Posterior vena cava (tissue), 2 donors: Measurements from ENCODE around the gene DIS3. TPM values are rescaled to one million over a fixed set of nuclear protein-coding genes. Genes with fewer than 3 reads are reported as not detected.
A peak's percentile ranks its signal among the peaks of the same experiment; 100 is the strongest.
"Not testable (repeated sequence)": the region's sequence is repeated elsewhere in the genome, so short reads cannot be mapped to it uniquely, and the experiment has no call there.

Source experiments
- DNase-seq: peaks from one replicate; pipeline ENCODE4 v3.0.0-alpha.2; 2020; ENCODE audit warnings: low spot score
- intact Hi-C, 2 donors: fragments of 100-400 bp; cut with DNase I; formaldehyde crosslinking; loops; one replicate each; pipeline versions ENCODE4 v1.14.1 to v1.14.2; 2022 to 2023
- total RNA-seq, 2 donors: library from RNA; stranded (reverse); fragmentation: NEBNext Ultra II Directional; extraction: Animal tissue kit (Norgen Biotek cat#: 25700); gene quantifications; one replicate each; pipeline ENCODE4 v1.2.1, GENCODE V29; 2021
- donor health status: DM: yes; HTN: yes; CAD: no.
- donor health status: DM: yes; HTN: yes; CAD: no.

Gene DIS3
- total RNA-seq, 2 donors from 2014 or later: 23.9 to 27.1 TPM

DNA sequence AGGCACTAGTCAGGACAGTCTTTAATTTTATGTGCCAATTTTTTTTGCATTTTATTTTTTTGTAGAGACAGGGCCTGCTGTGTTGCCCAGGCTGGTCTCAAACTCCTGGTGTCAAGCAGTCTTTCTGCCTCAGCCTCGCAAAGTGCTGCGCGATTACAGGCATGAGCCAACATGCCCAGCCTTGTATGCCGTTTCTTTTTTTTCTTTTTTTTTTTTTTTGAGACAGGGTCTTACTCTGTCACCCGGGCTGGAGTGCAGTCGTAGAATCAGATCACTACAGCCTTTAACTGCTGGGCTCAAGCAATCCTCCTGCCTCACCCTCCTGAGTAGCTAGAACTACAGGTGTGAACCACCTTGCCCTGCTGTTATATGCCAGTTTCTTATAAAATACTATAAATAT, 27.6 kb downstream of the DIS3 start:
- no peak for DNase-seq
- intact Hi-C loops: no loop called here

DNA sequence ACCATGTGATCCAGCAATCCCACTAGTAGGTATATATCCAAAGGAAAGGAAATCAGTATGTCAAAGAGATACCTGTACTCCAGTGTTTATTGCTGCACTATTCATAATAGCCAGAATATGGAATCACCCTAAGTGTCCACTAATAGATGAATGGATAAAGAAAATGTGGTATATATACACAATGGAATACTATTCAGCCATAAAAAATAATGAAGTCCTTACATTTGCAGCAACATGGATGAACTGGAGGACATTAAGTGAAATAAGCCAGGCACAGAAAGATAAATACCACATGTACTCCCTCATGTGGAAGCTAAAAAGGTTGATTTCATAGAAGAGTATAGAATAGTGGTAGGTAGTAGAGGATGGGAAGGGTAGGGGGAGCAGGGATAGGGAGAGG, 30.5 kb downstream of the DIS3 start:
- DNase-seq: no peak

DNA sequence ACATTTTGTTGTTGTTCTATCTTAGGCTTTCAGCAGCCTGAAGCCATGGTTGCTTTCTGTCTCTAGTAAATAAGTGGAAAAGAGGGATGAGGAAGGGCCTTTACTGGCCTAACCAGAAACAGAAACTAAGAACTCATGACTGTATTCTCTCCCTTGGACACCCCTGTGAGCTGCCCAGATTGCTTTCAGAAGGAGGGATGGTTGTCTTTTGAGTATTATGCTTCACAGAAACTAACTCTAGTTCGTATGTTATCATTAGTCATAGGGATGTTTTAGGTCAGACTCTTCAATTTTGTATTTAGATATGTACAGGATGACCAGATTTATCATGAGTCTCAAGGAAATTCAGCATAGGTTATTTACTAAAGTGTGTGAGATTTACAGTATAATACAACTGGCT, 36.4 kb downstream of the DIS3 start:
- no peak for DNase-seq
- intact Hi-C loops: no loop called here

More for the DNA sequence above, 30.5 kb downstream of the DIS3 start:
- intact Hi-C loops: no loop called here

DNA sequence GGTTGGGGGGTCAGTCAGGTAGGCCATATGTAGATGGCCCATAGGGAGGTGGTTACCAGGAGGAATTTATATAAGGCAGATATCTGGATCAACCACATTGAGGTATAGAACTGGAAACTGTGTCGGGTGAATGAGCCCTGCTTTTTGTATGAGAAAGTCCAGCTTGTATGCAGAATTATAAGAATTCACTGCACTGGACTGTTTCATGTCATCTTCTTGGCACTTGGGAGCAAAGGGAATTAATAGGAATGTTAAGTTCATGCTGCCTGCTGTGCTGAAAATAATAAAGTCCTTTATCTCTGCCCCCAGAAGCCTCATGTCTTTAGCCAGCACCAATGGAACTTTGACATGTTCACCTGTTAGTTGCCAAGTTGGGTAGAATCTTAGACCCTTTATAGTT, 41.7 kb downstream of the DIS3 start:
- intact Hi-C loops: no loop called here
- DNase-seq: no peak

DNA sequence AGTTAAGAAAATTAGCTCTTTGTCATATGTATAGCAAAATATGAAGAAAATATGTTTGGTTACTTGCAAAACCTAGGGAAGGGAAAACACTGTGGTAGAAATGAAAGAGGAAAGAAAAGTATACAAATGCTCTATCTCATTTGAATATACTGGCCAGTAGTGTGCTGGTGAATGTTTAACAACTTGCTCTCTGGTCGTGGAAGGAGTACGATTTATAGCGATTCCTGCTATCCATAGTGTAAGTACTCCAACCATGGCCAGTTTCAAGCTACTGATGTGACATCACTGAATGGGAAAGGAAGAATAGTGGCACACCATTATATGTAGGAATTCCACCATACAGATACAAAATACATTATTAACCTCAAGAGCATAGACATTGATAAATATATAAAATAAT, 44.7 kb downstream of the DIS3 start:
- intact Hi-C loops: no loop called here
- DNase-seq: no peak

DNA sequence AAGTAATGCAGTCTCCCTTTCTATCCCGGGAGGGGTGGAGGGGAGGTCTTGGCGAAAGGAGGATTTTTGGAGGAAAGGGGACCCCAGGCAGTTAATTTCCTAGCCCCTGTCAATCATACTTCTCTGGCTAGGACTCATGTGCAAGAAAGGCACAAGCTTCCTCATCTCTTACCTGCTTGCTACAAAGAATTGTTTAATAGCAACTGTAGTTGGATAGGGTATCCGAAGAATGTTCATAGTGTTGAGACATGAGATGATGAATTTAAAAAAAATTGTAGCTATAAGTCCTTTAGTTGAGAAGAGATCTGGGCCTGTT, 53.5 kb downstream of the DIS3 start:
- intact Hi-C loops: loop anchor here in 1 of 2 donors (5.0 kb wide), 1 partner anchor 204 kb away; no protein-coding TSS in a partner anchor
- DNase-seq: no peak

DNA sequence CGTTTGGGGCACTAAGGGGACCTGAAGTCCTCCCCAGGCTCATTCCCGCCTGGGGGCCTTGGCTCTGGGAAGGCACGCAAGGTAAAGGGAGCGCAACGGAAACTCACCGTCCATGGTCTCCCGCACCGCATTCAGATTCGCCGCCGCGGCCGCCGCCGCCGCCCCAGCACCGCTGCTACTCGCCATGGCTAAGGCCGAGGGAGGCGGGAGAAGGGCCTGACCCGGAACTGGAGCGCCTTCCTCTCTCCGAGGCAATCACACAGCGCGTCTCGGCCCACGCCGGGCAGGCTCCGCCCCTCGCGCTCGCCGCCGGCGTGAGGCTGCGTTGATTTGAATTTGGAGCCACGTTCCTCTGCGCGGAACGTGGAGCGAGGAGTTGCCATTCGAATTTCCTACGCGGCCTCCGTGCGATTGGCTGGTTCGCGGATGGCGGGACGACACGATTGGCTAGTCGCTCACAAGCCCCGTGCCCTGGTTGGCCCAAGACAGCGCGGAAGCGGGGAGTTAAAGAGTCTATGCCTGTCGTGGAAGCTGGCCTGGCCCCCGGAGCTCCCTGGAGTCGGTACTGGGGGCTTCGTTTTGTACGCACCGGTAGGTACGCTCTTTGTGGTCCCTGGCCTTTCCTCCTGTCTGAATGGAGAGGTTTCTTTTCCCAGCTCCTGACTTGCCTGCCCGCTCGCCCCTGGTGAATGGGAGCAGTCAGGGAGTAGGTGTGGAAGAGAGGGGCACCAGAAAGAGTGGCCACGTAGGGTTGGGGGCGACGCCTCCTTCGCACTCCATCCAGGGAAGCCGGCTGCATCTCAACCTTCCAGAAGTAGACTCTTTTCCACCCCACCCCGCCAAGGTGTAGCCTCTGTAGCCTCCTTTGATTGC, 54.0 kb downstream of the DIS3 start, which contains the start of the genes BORA and MZT1:
TSS of gene BORA (plus strand) at position 507 of the 873 bp plus-strand sequence. CDS start 1,018 bp downstream, outside the sequence.
TSS of gene MZT1 (minus strand) at position 213 of the 873 bp plus-strand sequence. CDS start at position 186, 27 bp downstream.
- intact Hi-C loops: loop anchor here in 1 of 2 donors (5.0 kb wide), 1 partner anchor 205 kb away; no protein-coding TSS in a partner anchor
- DNase-seq: peak; percentile 98

DNA sequence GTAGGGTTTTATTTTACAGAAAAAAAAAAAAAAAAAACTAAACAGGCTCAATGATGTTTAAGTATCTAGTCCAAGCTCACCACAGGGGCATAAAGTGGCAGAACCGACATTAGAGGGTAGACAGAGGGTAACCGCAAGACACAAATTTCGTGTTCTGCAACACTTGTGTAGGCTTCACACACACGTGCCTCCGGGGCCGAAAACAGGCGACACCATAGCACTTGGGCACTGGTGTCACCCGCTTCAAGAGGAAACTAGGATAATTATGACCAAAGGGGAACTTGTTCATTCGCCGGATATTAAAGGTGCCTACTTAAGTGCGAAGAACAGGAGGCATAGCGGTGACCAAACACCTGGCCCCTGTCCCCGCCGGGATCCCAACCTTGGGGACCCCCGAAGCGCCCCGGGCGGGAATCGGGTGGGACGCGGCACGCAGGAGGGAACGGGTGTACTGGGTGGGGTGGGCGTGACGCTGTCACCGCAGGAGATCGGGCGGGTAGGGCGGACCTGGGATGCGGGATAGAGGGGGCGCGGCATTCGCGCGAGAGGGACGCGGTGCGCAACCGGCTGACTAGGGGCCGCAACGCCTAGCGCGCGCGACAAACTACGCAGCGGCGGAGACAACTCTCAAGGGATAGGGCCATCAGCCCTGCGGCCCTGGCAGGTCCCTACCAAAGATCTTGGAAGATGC, 54.8 kb downstream of the DIS3 start:
- peak; percentile 84 for DNase-seq
- intact Hi-C loops: loop anchor here in 1 of 2 donors (5.0 kb wide), 1 partner anchor 205 kb away; no protein-coding TSS in a partner anchor

DNA sequence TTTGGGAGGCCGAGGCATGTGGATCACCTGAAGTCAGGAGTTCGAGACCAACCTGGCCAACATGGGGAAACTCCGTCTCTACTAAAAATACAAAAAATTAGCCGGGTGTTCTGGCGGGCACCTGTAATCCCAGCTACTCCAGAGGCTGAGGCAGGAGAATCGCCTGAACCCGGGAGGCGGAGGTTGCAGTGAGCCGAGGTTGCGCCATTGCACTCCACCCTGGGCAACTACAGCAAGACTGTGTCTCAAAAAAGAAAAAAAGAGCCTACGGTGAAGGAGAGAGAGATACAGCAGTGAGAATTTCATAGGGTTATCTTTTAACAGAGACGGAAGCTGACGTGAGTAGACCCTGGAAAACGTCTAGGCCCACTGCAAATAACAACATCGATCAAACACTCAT, 55.5 kb downstream of the DIS3 start:
- intact Hi-C loops: loop anchor here in 1 of 2 donors (5.0 kb wide), 1 partner anchor 206 kb away; no protein-coding TSS in a partner anchor
- DNase-seq: not testable (repeated sequence)

DNA sequence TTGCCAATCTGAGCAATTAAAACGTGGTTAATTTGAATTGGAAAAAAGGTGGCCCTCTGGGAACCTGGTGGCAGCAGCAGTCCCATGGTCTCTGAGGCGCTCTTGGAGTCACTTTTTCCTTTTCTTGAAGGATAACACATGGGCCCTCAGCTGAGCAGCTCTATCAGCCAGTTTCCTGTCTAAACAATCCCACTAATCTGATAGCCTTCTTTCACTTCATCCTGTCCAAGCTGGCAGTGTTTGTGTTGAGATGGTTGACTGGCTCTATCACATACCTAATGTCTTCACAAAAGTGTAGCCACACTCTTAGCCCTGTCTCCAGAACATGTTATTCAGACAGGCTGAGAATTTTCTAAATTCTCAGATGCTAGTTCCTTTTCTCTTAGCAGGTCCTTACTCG, 64.9 kb downstream of the DIS3 start:
- intact Hi-C loops: no loop called here
- DNase-seq: no peak

Other genes starting within 250 kb of the DIS3 start
- 10 to 100 TPM in 1 of 2 donors, 1 to 10 TPM in 1; 5.8 to 10.1 TPM for gene MZT1, start 54.3 kb downstream of the DIS3 start, total RNA-seq
- 1 to 10 TPM; 1.8 to 2.2 TPM for gene BORA, start 54.0 kb downstream of the DIS3 start, total RNA-seq
- gene PIBF1, start 233 bp upstream of the DIS3 start, total RNA-seq: 10 to 100 TPM; 23.0 to 27.2 TPM